Mesenchymal stem cell (in vitro differentiated cells and primary cell): ENCODE measurements around the gene MOGAT1.
A peak's percentile ranks its signal among the peaks of the same experiment; 100 is the strongest.

Experiments used
- DNase-seq: peaks from one replicate; pipeline ENCODE4 v3.0.0-alpha.2; 2013
- H2AFZ ChIP-seq: one replicate; pipeline ENCODE4 v1.6.1; 2013; ENCODE audit warnings: low read depth, mild to moderate bottlenecking, control low read depth, inconsistent platforms, low read length, moderate library complexity
- H2AK5ac ChIP-seq: 2 replicates; pipeline ENCODE4 v1.6.1; 2013; ENCODE audit warnings: low read length, moderate library complexity, mild to moderate bottlenecking, inconsistent platforms; ENCODE audit not compliant: severe bottlenecking
- H2BK120ac ChIP-seq: one replicate; pipeline ENCODE4 v1.6.1; 2013; ENCODE audit warnings: low read depth, mild to moderate bottlenecking, inconsistent platforms, low read length, moderate library complexity
- H2BK12ac ChIP-seq, 2 experiments: one replicate each; pipeline ENCODE4 v1.6.1; 2013; ENCODE audit warnings: inconsistent platforms in 2 of 2, low read length in 2 of 2, mild to moderate bottlenecking in 2 of 2, moderate library complexity in 2 of 2, control low read depth in 1 of 2
- H2BK15ac ChIP-seq: one replicate; pipeline ENCODE4 v1.6.1; 2013; ENCODE audit warnings: mild to moderate bottlenecking, low read depth, inconsistent platforms; ENCODE audit not compliant: poor library complexity, severe bottlenecking
- H2BK5ac ChIP-seq: 2 replicates; pipeline ENCODE4 v1.6.1; 2013; ENCODE audit warnings: low read depth, mild to moderate bottlenecking, low read length, control low read depth, inconsistent platforms; ENCODE audit not compliant: poor library complexity, severe bottlenecking
- H3K14ac ChIP-seq, 2 experiments: one replicate each; pipeline ENCODE4 v1.6.1; 2013; ENCODE audit warnings: inconsistent platforms in 2 of 2, low read length in 2 of 2, control low read depth in 1 of 2, mild to moderate bottlenecking in 1 of 2, moderate library complexity in 1 of 2
- H3K18ac ChIP-seq, 2 experiments: one replicate each; pipeline ENCODE4 v1.6.1; 2013; ENCODE audit warnings: inconsistent platforms in 2 of 2, low read length in 2 of 2, control low read depth in 1 of 2, low read depth in 1 of 2, mild to moderate bottlenecking in 1 of 2
- H3K23ac ChIP-seq, 2 experiments: one replicate each; pipeline ENCODE4 v1.6.1; 2013; ENCODE audit warnings: inconsistent platforms in 2 of 2, low read length in 2 of 2, mild to moderate bottlenecking in 2 of 2, moderate library complexity in 2 of 2, control low read depth in 1 of 2
- H3K27ac ChIP-seq: 2 replicates; pipeline ENCODE4 v1.5.1; 2013; ENCODE audit warnings: mild to moderate bottlenecking, moderate library complexity, low read length, control low read depth, inconsistent platforms; ENCODE audit not compliant: poor library complexity, severe bottlenecking
- H3K27me3 ChIP-seq, 2 experiments: 2 replicates each; pipeline versions ENCODE4 v1.6.1 to v1.7.0; 2013; ENCODE audit warnings: low read length in 2 of 2, mild to moderate bottlenecking in 2 of 2, moderate library complexity in 2 of 2, control low read depth in 1 of 2, inconsistent platforms in 1 of 2; ENCODE audit not compliant: control insufficient read depth in 1 of 2, insufficient read depth in 1 of 2
- H3K36me3 ChIP-seq, 2 experiments: 2 replicates each; pipeline versions ENCODE4 v1.6.1 to v1.7.0; 2013; ENCODE audit warnings: low read length in 2 of 2, control low read depth in 1 of 2, inconsistent platforms in 1 of 2, low read depth in 1 of 2, mild to moderate bottlenecking in 1 of 2; ENCODE audit not compliant: insufficient read depth in 2 of 2, control insufficient read depth in 1 of 2
- H3K4ac ChIP-seq, 2 experiments: one replicate each; pipeline ENCODE4 v1.6.1; 2013; ENCODE audit warnings: inconsistent platforms in 2 of 2, low read length in 2 of 2, mild to moderate bottlenecking in 2 of 2, moderate library complexity in 2 of 2, control low read depth in 1 of 2, low read depth in 1 of 2
- H3K4me1 ChIP-seq: 2 replicates; pipeline ENCODE4 v1.6.1; 2013; ENCODE audit warnings: low read depth, low read length, control low read depth; ENCODE audit not compliant: control insufficient read depth, insufficient read depth
- H3K4me2 ChIP-seq: 2 replicates; pipeline ENCODE4 v1.6.1; 2013; ENCODE audit warnings: low read length, mild to moderate bottlenecking, inconsistent platforms; ENCODE audit not compliant: poor library complexity, severe bottlenecking
- H3K4me3 ChIP-seq, 2 experiments: 2 replicates each; pipeline versions ENCODE4 v1.5.1 to v1.7.0; 2013; ENCODE audit warnings: low read length in 2 of 2, mild to moderate bottlenecking in 2 of 2, control low read depth in 1 of 2, low read depth in 1 of 2; ENCODE audit not compliant: insufficient read depth in 1 of 2
- H3K79me1 ChIP-seq: replicated peaks from 2 replicates; pipeline ENCODE4 v1.6.1; 2013; ENCODE audit warnings: mild to moderate bottlenecking, control low read depth, low read length, inconsistent platforms; ENCODE audit not compliant: poor library complexity, severe bottlenecking
- H3K9ac ChIP-seq: 2 replicates; pipeline ENCODE4 v1.7.0; 2013; ENCODE audit warnings: mild to moderate bottlenecking, low read length, moderate library complexity
- H3K9me3 ChIP-seq: 2 replicates; pipeline ENCODE4 v1.7.0; 2013; ENCODE audit warnings: mild to moderate bottlenecking, low read length; ENCODE audit not compliant: control insufficient read depth
- H4K8ac ChIP-seq: one replicate; pipeline ENCODE4 v1.6.1; 2013; ENCODE audit warnings: inconsistent platforms, mild to moderate bottlenecking, low read length, moderate library complexity
- H4K91ac ChIP-seq: one replicate; pipeline ENCODE4 v1.6.1; 2013; ENCODE audit warnings: mild to moderate bottlenecking, low read length, inconsistent platforms
- WGBS: methylation state at CpG from one replicate; pipeline ENCODE4 v1.1.7; 2013; ENCODE audit warnings: mixed read lengths; 5-methylcytosine and 5-hydroxymethylcytosine counted together

Gene MOGAT1

DNA sequence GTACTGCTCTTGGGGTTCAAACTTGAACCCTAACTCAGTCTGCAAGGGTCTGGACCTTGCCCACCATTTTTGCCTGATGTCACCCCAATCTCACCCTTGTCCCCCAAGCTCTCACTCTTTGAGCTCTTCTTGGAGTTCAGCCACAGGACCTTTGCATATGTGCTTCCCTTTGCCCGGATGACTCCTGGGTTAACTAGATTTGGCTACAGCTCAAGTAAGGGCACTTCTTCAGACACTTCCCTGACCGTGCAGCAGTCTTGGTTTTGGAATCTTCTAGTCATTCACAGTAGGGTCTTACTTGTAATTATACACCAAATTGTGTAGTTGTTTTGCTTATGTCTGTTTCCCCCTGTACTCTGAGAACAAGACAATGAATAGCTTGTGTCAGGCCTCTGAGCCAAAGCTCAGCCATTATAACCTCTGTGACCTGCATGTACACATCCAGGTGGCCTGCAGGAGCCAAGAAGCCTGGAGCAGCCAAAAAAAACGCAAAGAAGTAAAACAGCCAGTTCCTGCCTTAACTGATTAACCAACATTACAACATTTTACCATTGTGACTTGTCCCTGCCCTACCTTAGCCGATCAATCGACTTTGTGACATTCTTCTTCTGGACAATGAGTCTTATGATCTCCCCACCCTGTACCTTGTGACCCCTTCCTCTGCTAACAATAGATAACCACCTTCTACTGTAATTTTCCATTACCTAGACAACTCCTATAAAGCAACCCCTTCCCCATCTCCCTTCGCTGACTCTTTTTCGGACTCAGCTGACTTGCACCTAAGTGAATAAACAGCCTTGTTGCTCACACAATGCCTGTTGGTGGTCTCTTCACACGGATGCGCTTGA is 1.0 kb upstream of the MOGAT1 start:
- Histone ChIP-seq H3K9ac (no peak overlapping the region), H4K91ac (no peak overlapping the region), H3K4ac (no peak overlapping the region), H2BK12ac (no peak overlapping the region), H3K9me3 (no peaks in the 10 kb centered on the region), H3K14ac (no peak overlapping the region), H4K8ac (no peak overlapping the region), H2BK5ac (no peak overlapping the region), H3K27me3 (peaks cover 18 to 24% of the 10 kb centered on the region in 2 experiments), H3K79me1 (no peaks in the 10 kb centered on the region), H2AFZ (no peak overlapping the region), H3K4me1 (peaks cover 9% of the 10 kb centered on the region), H2BK15ac (no peak overlapping the region), H3K4me2 (no peak overlapping the region), H3K18ac (no peak overlapping the region), H2AK5ac (no peak overlapping the region), H2BK120ac (no peak overlapping the region), H3K36me3 (no peaks in the 10 kb centered on the region), H3K4me3 (no peak overlapping the region), H3K23ac (peak overlapping the region in 1 of 2 experiments; percentile 83), H3K27ac (no peak overlapping the region)
- 86% methylated on average over 9 of the region's 9 CpGs for WGBS
- no peak for DNase-seq

DNA sequence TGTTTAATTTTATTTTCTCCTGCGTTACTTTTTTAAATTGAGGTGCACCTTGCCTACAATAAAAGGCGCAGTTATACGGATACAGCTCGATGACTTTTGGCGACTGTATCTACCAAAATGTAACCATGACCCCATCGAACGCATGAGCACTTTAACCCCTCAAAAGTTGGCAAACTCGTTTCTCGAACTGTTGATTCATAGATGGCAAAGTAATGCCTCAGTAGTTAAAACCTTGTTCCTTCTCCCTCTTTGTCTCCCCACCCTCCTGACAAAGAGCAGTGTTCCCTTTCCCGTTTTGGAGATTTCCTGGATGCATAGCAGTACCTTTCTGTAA is 577 bp downstream of the MOGAT1 start:
- 36% methylated on average over 10 of the region's 10 CpGs for WGBS
- H3K23ac ChIP-seq = no peak overlapping the region

DNA sequence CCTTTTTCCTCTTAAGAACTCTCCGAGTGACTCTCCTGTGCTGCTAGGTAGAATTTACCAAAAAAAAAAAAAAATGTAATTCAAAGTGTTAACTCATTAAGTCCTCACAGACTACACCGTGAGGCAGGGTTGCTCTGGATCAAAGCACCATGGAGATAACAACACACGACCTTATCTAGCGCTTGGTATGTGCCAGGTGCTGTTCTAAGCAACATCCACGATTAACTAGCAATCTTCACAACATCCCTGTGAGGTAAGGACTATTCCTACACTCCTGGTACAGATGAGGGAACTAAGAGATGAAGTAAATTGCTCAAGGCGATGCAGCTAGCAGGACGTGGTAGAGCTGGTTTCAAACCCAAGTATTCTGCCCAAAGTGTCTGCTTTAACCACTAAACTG is 1.8 kb downstream of the MOGAT1 start:
- no peak overlapping the region for H3K23ac ChIP-seq
- H4K91ac ChIP-seq = no peak overlapping the region
- no peak overlapping the region for H2BK120ac ChIP-seq
- H3K27me3 ChIP-seq = peaks cover 18 to 31% of the 10 kb centered on the region in 2 experiments
- H3K4ac ChIP-seq = no peak overlapping the region
- no peak overlapping the region for H3K4me3 ChIP-seq
- no peak overlapping the region for H3K18ac ChIP-seq
- DNase-seq = no peak
- no peak overlapping the region for H2AK5ac ChIP-seq
- peaks cover 9% of the 10 kb centered on the region for H3K4me1 ChIP-seq
- H3K79me1 ChIP-seq = no peaks in the 10 kb centered on the region
- H3K9me3 ChIP-seq = no peaks in the 10 kb centered on the region
- H2AFZ ChIP-seq = no peak overlapping the region
- H3K4me2 ChIP-seq = no peak overlapping the region
- no peak overlapping the region for H2BK15ac ChIP-seq
- H4K8ac ChIP-seq = no peak overlapping the region
- WGBS = 89% methylated on average over 5 of the region's 7 CpGs
- no peaks in the 10 kb centered on the region for H3K36me3 ChIP-seq
- no peak overlapping the region for H2BK12ac ChIP-seq
- H3K27ac ChIP-seq = no peak overlapping the region
- no peak overlapping the region for H2BK5ac ChIP-seq
- no peak overlapping the region for H3K14ac ChIP-seq
- no peak overlapping the region for H3K9ac ChIP-seq

More for the DNA sequence above, 577 bp downstream of the MOGAT1 start:
- no peak overlapping the region for H3K18ac ChIP-seq
- no peak overlapping the region for H3K14ac ChIP-seq
- peak overlapping the region; percentile 21 for H3K9ac ChIP-seq
- H3K79me1 ChIP-seq = no peaks in the 10 kb centered on the region
- peaks cover 9% of the 10 kb centered on the region for H3K4me1 ChIP-seq
- H2BK5ac ChIP-seq = no peak overlapping the region
- H3K27me3 ChIP-seq = peaks cover 18 to 24% of the 10 kb centered on the region in 2 experiments
- no peak overlapping the region for H3K27ac ChIP-seq
- peak overlapping the region; percentile 98 for H3K4me2 ChIP-seq
- no peak for DNase-seq
- no peak overlapping the region for H2BK12ac ChIP-seq
- no peak overlapping the region for H2AK5ac ChIP-seq
- no peak overlapping the region for H3K4ac ChIP-seq
- H4K91ac ChIP-seq = no peak overlapping the region
- H4K8ac ChIP-seq = no peak overlapping the region
- H2AFZ ChIP-seq = no peak overlapping the region
- no peak overlapping the region for H2BK15ac ChIP-seq
- no peaks in the 10 kb centered on the region for H3K9me3 ChIP-seq
- no peaks in the 10 kb centered on the region for H3K36me3 ChIP-seq
- H3K4me3 ChIP-seq = peak overlapping the region; percentile 47 to 73
- H2BK120ac ChIP-seq = no peak overlapping the region

DNA sequence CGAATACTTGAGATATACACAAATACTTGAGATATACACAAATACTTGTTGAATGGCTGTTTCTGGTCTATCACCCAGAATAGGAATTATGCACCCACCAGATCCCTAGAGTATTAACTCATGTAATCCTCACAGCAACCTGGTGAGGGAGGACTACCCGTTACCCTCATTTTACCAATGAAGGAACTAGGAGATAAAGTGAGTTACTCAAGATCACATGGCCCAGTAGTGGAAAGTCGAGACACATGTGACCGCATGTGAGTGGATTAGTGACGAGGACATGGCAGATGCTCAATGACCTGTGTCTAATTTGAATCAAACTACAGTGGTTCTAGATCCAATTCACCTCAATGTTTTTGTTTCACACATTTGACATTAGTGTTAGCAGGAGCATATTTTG is 2.4 kb downstream of the MOGAT1 start:
- Histone ChIP-seq H3K36me3 (no peaks in the 10 kb centered on the region), H3K23ac (no peak overlapping the region), H2AK5ac (no peak overlapping the region), H3K79me1 (no peaks in the 10 kb centered on the region), H3K27ac (no peak overlapping the region), H3K9me3 (no peaks in the 10 kb centered on the region), H2AFZ (no peak overlapping the region), H3K4me2 (no peak overlapping the region), H2BK12ac (no peak overlapping the region), H3K4me3 (no peak overlapping the region), H3K14ac (no peak overlapping the region), H3K27me3 (peaks cover 18 to 32% of the 10 kb centered on the region in 2 experiments), H4K8ac (no peak overlapping the region), H2BK15ac (no peak overlapping the region), H3K4ac (no peak overlapping the region), H2BK120ac (no peak overlapping the region), H4K91ac (no peak overlapping the region), H2BK5ac (no peak overlapping the region), H3K4me1 (peaks cover 9% of the 10 kb centered on the region), H3K18ac (no peak overlapping the region), H3K9ac (no peak overlapping the region)
- DNase-seq = no peak
- 100% methylated on average over 4 of the region's 5 CpGs for WGBS
